ENCODE results near the gene YRDC. TPM values are rescaled to one million over a fixed set of nuclear protein-coding genes. Genes with fewer than 3 reads are reported as not detected.

Gene YRDC
- total RNA-seq, 1 donor, result 8.3 TPM

DNA sequence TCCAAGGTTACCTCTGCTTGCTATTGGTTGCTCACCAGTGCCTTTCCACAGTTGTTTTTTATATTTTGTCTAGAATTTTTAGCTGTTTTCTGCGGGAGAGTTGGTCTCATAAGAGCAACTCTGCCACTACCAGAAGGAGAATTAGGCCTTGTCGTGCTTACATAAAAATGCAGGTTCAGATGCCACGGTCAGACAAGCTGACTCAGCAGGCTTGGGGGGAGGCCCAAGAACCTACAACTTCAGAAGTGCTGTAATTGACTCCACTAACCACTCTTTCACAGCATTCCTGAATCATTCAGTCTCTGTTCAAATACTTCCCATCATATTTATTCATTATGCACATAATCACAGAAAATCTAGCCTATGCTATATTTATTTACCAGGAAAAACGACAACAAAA, 23.1 kb upstream of the YRDC start:
- Histone ChIP-seq H3K9me3 (ENCODE audit: low read depth, low read length) (no peaks in the 10 kb centered on the region), H2AFZ (ENCODE audit: low read length) (no peak overlapping the region), H3K27me3 (ENCODE audit: insufficient read depth, low read length) (no peaks in the 10 kb centered on the region), H4K20me1 (ENCODE audit: insufficient read depth, low read length) (peaks cover 4% of the 10 kb centered on the region), H3K4me3 (ENCODE audit: insufficient read depth, low read length) (no peak overlapping the region), H3K4me1 (ENCODE audit: insufficient read depth, low read length) (no peaks in the 10 kb centered on the region), H3K27ac (ENCODE audit: low read depth, low read length) (no peak overlapping the region), H3K4me2 (ENCODE audit: insufficient read depth, low read length) (no peak overlapping the region), H3K79me2 (ENCODE audit: insufficient read depth, low read length) (no peaks in the 10 kb centered on the region), H3K36me3 (ENCODE audit: insufficient read depth, low read length) (peaks cover 53% of the 10 kb centered on the region)
- TF ChIP-seq CTCF (IDR thresholded peaks at IDR 0.05; ENCODE audit: extremely low read depth, low read depth, low read length), result no peak
- DNase-seq (ENCODE audit: insufficient read length, low spot score, missing footprints), result no peak

DNA sequence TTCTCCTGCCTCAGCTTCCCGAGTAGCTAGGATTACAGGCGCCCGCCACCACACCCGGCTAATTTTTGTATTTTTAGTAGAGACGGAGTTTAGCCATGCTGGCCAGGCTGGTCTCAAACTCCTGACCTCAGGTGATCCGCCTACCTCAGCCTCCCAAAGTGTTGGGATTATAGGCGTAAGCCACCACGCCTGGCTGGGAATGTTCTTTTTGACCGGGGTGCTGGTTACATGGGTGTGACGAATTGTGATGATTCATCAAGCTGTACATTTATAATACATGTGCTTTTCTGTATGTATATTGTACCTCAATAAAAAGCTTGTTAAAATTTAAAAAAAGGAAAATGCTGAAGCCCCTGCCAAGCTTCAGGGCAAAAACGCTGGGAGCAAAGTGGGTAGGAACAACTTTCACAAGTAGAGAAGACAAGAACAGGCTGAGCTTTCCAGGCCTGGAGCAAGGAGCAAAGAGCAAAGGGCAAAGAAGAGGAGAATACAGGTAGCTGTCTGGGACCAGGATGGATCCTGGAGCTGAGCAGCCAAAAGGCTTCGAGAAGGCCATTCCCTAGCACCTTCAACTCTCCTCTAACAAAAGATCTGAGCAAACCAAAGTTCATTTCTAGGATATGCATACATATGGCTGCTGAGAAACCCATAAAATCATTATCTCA, 20.5 kb upstream of the YRDC start:
- DNase-seq (ENCODE audit: insufficient read length, low spot score, missing footprints), result no peak
- H4K20me1 ChIP-seq (ENCODE audit: insufficient read depth, low read length), result peaks cover 4% of the 10 kb centered on the region
- no peaks in the 10 kb centered on the region for H3K79me2 ChIP-seq (ENCODE audit: insufficient read depth, low read length)
- H3K9me3 ChIP-seq (ENCODE audit: low read depth, low read length), result no peaks in the 10 kb centered on the region
- TF ChIP-seq CTCF (IDR thresholded peaks at IDR 0.05; ENCODE audit: extremely low read depth, low read depth, low read length), result no peak
- no peaks in the 10 kb centered on the region for H3K27me3 ChIP-seq (ENCODE audit: insufficient read depth, low read length)
- no peak overlapping the region for H3K4me2 ChIP-seq (ENCODE audit: insufficient read depth, low read length)
- H3K4me3 ChIP-seq (ENCODE audit: insufficient read depth, low read length), result no peak overlapping the region
- H3K27ac ChIP-seq (ENCODE audit: low read depth, low read length), result no peak overlapping the region
- H2AFZ ChIP-seq (ENCODE audit: low read length), result no peak overlapping the region
- H3K4me1 ChIP-seq (ENCODE audit: insufficient read depth, low read length), result no peaks in the 10 kb centered on the region
- H3K36me3 ChIP-seq (ENCODE audit: insufficient read depth, low read length), result peaks cover 31% of the 10 kb centered on the region

DNA sequence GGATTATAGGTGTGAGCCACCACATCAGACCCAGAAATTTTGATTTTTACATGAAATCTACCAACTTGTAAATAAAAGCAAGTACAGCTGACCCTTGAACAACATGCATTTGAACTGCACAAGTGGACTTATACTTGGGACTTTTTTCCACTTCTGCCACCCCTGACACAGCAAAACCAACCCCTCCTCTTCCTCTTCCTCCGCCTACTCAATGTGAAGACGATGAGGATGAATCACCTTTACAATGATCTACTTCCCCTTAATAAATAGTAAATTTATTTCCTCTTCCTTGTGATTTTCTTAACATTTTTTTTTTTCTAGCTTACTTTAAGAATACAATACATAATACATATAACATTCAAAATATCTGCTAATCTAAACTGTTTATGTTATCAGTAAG, 17.5 kb upstream of the YRDC start:
- no peaks in the 10 kb centered on the region for H3K79me2 ChIP-seq (ENCODE audit: insufficient read depth, low read length)
- peaks cover 4% of the 10 kb centered on the region for H4K20me1 ChIP-seq (ENCODE audit: insufficient read depth, low read length)
- H3K4me3 ChIP-seq (ENCODE audit: insufficient read depth, low read length), result no peak overlapping the region
- peaks cover 22% of the 10 kb centered on the region for H3K36me3 ChIP-seq (ENCODE audit: insufficient read depth, low read length)
- H3K27me3 ChIP-seq (ENCODE audit: insufficient read depth, low read length), result no peaks in the 10 kb centered on the region
- H2AFZ ChIP-seq (ENCODE audit: low read length), result no peak overlapping the region
- H3K27ac ChIP-seq (ENCODE audit: low read depth, low read length), result no peak overlapping the region
- no peaks in the 10 kb centered on the region for H3K9me3 ChIP-seq (ENCODE audit: low read depth, low read length)
- TF ChIP-seq CTCF (IDR thresholded peaks at IDR 0.05; ENCODE audit: extremely low read depth, low read depth, low read length), result no peak
- no peak overlapping the region for H3K4me2 ChIP-seq (ENCODE audit: insufficient read depth, low read length)
- no peak for DNase-seq (ENCODE audit: insufficient read length, low spot score, missing footprints)
- no peaks in the 10 kb centered on the region for H3K4me1 ChIP-seq (ENCODE audit: insufficient read depth, low read length)

- Histone ChIP-seq H2AFZ (ENCODE audit: low read length) (no peak overlapping the region), H3K27ac (ENCODE audit: low read depth, low read length) (peak overlapping the region; percentile 13), H3K79me2 (ENCODE audit: insufficient read depth, low read length) (no peaks in the 10 kb centered on the region), H3K36me3 (ENCODE audit: insufficient read depth, low read length) (peaks cover 32% of the 10 kb centered on the region), H3K27me3 (ENCODE audit: insufficient read depth, low read length) (no peaks in the 10 kb centered on the region), H4K20me1 (ENCODE audit: insufficient read depth, low read length) (peaks cover 6% of the 10 kb centered on the region), H3K4me1 (ENCODE audit: insufficient read depth, low read length) (peaks cover 5% of the 10 kb centered on the region), H3K4me2 (ENCODE audit: insufficient read depth, low read length) (no peak overlapping the region), H3K9me3 (ENCODE audit: low read depth, low read length) (no peaks in the 10 kb centered on the region), H3K4me3 (ENCODE audit: insufficient read depth, low read length) (no peak overlapping the region)
- DNase-seq (ENCODE audit: insufficient read length, low spot score, missing footprints), result no peak
- TF ChIP-seq CTCF (IDR thresholded peaks at IDR 0.05; ENCODE audit: extremely low read depth, low read depth, low read length), result no peak
Measured at GRCh38 chr1:37824001-37824400, 16.0 kb upstream of the YRDC start.

Data from osteoblast (primary cell).